ENCODE results near the gene GAST.

- TF ChIP-seq SP1 (IDR thresholded peaks at IDR 0.05; ENCODE audit: low read depth, low read length) (no peak), REST (IDR thresholded peaks at IDR 0.05; ENCODE audit: low read depth, low read length) (no peak), HCFC1 (IDR thresholded peaks at IDR 0.05; ENCODE audit: low read length) (no peak), YY1 (IDR thresholded peaks at IDR 0.05; ENCODE audit: low read depth, low read length) (no peak), CTCF (IDR thresholded peaks at IDR 0.05 in 2 of 3, conservative IDR thresholded peaks at IDR 0.05 in 1 of 3; ENCODE audit: control insufficient read depth in 2 of 3, extremely low read depth in 1 of 3, insufficient read depth in 1 of 3, low read depth in 3 of 3, low read length in 3 of 3) (no peak), FOXM1 (IDR thresholded peaks at IDR 0.05; ENCODE audit: low read depth, low read length) (no peak), RAD21 (IDR thresholded peaks at IDR 0.05; ENCODE audit: insufficient read depth, low read depth, low read length) (no peak), NR2C1 (IDR thresholded peaks at IDR 0.05) (no peak), BCL3 (IDR thresholded peaks at IDR 0.05; ENCODE audit: borderline replicate concordance, insufficient read depth, low read depth, low read length, poor library complexity, severe bottlenecking) (no peak), POLR2A (IDR thresholded peaks at IDR 0.05; ENCODE audit: low read depth, low read length) (no peak), MXI1 (IDR thresholded peaks at IDR 0.05; ENCODE audit: low read depth, low read length) (no peak), EZH2 (IDR thresholded peaks at IDR 0.05; ENCODE audit: borderline replicate concordance, control insufficient read depth, low read depth, low read length) (no peak), SUZ12 (IDR thresholded peaks at IDR 0.05; ENCODE audit: unreplicated experiment) (no peak), ZBTB33 (IDR thresholded peaks at IDR 0.05) (no peak)
These were observed 44.7 kb upstream of the GAST start for GRCh38 chr17:41667280-41668041.

Measured in GM12878 (cell line).